ENCODE measurements around the gene RRAD.

Gene RRAD

GRCh38 chr16:66933776-66934137, 8.4 kb upstream of the RRAD start:
- Histone ChIP-seq H3K9ac (ENCODE audit: low read length in 2 of 2) (peak overlapping the region; percentile 91 to 97), H3K4me3 (ENCODE audit: low read length in 2 of 2) (peak overlapping the region; percentile 87 to 100), H3K9me3 (ENCODE audit: control insufficient read depth in 2 of 2, low read length in 2 of 2) (no peaks in the 10 kb centered on the region), H3K27ac (ENCODE audit: low read length) (peak overlapping the region; percentile 88), H3K36me3 (ENCODE audit: control insufficient read depth in 2 of 2, insufficient read depth in 2 of 2, low read length in 2 of 2) (peaks cover 10 to 31% of the 10 kb centered on the region in 2 donors), H3K4me1 (ENCODE audit: control insufficient read depth, insufficient read depth, low read length) (peaks cover 48% of the 10 kb centered on the region), H3K27me3 (ENCODE audit: control insufficient read depth in 1 of 2, insufficient read depth in 2 of 2, low read length in 2 of 2) (no peaks in the 10 kb centered on the region)

- H3K9me3 ChIP-seq (ENCODE audit: control insufficient read depth in 2 of 2, low read length in 2 of 2), result no peaks in the 10 kb centered on the region
- no peak overlapping the region for H3K9ac ChIP-seq (ENCODE audit: low read length in 2 of 2)
- no peak overlapping the region for H3K27ac ChIP-seq (ENCODE audit: low read length)
- H3K27me3 ChIP-seq (ENCODE audit: control insufficient read depth in 1 of 2, insufficient read depth in 2 of 2, low read length in 2 of 2), result no peaks in the 10 kb centered on the region
- peaks cover 0 to 15% of the 10 kb centered on the region in 2 donors for H3K36me3 ChIP-seq (ENCODE audit: control insufficient read depth in 2 of 2, insufficient read depth in 2 of 2, low read length in 2 of 2)
- peaks cover 54% of the 10 kb centered on the region for H3K4me1 ChIP-seq (ENCODE audit: control insufficient read depth, insufficient read depth, low read length)
- H3K4me3 ChIP-seq (ENCODE audit: low read length in 2 of 2), result no peak overlapping the region
Observed at GRCh38 chr16:66932076-66932475, 6.7 kb upstream of the RRAD start.

- no peak overlapping the region for H3K9ac ChIP-seq (ENCODE audit: low read length in 2 of 2)
- peaks cover 0 to 15% of the 10 kb centered on the region in 2 donors for H3K36me3 ChIP-seq (ENCODE audit: control insufficient read depth in 2 of 2, insufficient read depth in 2 of 2, low read length in 2 of 2)
- no peak overlapping the region for H3K4me3 ChIP-seq (ENCODE audit: low read length in 2 of 2)
- peaks cover 53% of the 10 kb centered on the region for H3K4me1 ChIP-seq (ENCODE audit: control insufficient read depth, insufficient read depth, low read length)
- no peaks in the 10 kb centered on the region for H3K27me3 ChIP-seq (ENCODE audit: control insufficient read depth in 1 of 2, insufficient read depth in 2 of 2, low read length in 2 of 2)
- H3K27ac ChIP-seq (ENCODE audit: low read length), result no peak overlapping the region
- no peaks in the 10 kb centered on the region for H3K9me3 ChIP-seq (ENCODE audit: control insufficient read depth in 2 of 2, low read length in 2 of 2)
Observed at GRCh38 chr16:66931665-66932064, 6.3 kb upstream of the RRAD start.

- Histone ChIP-seq H3K4me3 (ENCODE audit: low read length in 2 of 2) (no peak overlapping the region), H3K9me3 (ENCODE audit: control insufficient read depth in 2 of 2, low read length in 2 of 2) (no peaks in the 10 kb centered on the region), H3K4me1 (ENCODE audit: control insufficient read depth, insufficient read depth, low read length) (peaks cover 50% of the 10 kb centered on the region), H3K27ac (ENCODE audit: low read length) (peak overlapping the region; percentile 11), H3K27me3 (ENCODE audit: control insufficient read depth in 1 of 2, insufficient read depth in 2 of 2, low read length in 2 of 2) (no peaks in the 10 kb centered on the region), H3K36me3 (ENCODE audit: control insufficient read depth in 2 of 2, insufficient read depth in 2 of 2, low read length in 2 of 2) (peaks cover 0 to 15% of the 10 kb centered on the region in 2 donors), H3K9ac (ENCODE audit: low read length in 2 of 2) (no peak overlapping the region)
Observed at GRCh38 chr16:66930189-66930588, 4.9 kb upstream of the RRAD start.

GRCh38 chr16:66928702-66929388, 3.5 kb upstream of the RRAD start:
- Histone ChIP-seq H3K9ac (ENCODE audit: low read length in 2 of 2) (no peak overlapping the region), H3K4me1 (ENCODE audit: control insufficient read depth, insufficient read depth, low read length) (peaks cover 56% of the 10 kb centered on the region), H3K27ac (ENCODE audit: low read length) (no peak overlapping the region)

GRCh38 chr16:66927918-66928649, 2.7 kb upstream of the RRAD start:
- H3K9ac ChIP-seq (ENCODE audit: low read length in 2 of 2), result no peak overlapping the region
- H3K9me3 ChIP-seq (ENCODE audit: control insufficient read depth in 2 of 2, low read length in 2 of 2), result no peaks in the 10 kb centered on the region
- no peaks in the 10 kb centered on the region for H3K27me3 ChIP-seq (ENCODE audit: control insufficient read depth in 1 of 2, insufficient read depth in 2 of 2, low read length in 2 of 2)
- H3K36me3 ChIP-seq (ENCODE audit: control insufficient read depth in 2 of 2, insufficient read depth in 2 of 2, low read length in 2 of 2), result peaks cover 0 to 17% of the 10 kb centered on the region in 2 donors
- H3K4me1 ChIP-seq (ENCODE audit: control insufficient read depth, insufficient read depth, low read length), result peaks cover 56% of the 10 kb centered on the region
- H3K27ac ChIP-seq (ENCODE audit: low read length), result peak overlapping the region; percentile 24
- no peak overlapping the region for H3K4me3 ChIP-seq (ENCODE audit: low read length in 2 of 2)

More at GRCh38 chr16:66928702-66929388, 3.5 kb upstream of the RRAD start:
- no peak overlapping the region for H3K4me3 ChIP-seq (ENCODE audit: low read length in 2 of 2)
- H3K36me3 ChIP-seq (ENCODE audit: control insufficient read depth in 2 of 2, insufficient read depth in 2 of 2, low read length in 2 of 2), result peaks cover 0 to 17% of the 10 kb centered on the region in 2 donors
- H3K27me3 ChIP-seq (ENCODE audit: control insufficient read depth in 1 of 2, insufficient read depth in 2 of 2, low read length in 2 of 2), result no peaks in the 10 kb centered on the region
- no peaks in the 10 kb centered on the region for H3K9me3 ChIP-seq (ENCODE audit: control insufficient read depth in 2 of 2, low read length in 2 of 2)

- Histone ChIP-seq H3K36me3 (ENCODE audit: control insufficient read depth in 2 of 2, insufficient read depth in 2 of 2, low read length in 2 of 2) (peaks cover 0 to 14% of the 10 kb centered on the region in 2 donors), H3K27me3 (ENCODE audit: control insufficient read depth in 1 of 2, insufficient read depth in 2 of 2, low read length in 2 of 2) (no peaks in the 10 kb centered on the region), H3K4me1 (ENCODE audit: control insufficient read depth, insufficient read depth, low read length) (peaks cover 58% of the 10 kb centered on the region), H3K27ac (ENCODE audit: low read length) (peak overlapping the region; percentile 82), H3K9me3 (ENCODE audit: control insufficient read depth in 2 of 2, low read length in 2 of 2) (no peaks in the 10 kb centered on the region), H3K9ac (ENCODE audit: low read length in 2 of 2) (peak overlapping the region in 1 of 2 donors; percentile 29), H3K4me3 (ENCODE audit: low read length in 2 of 2) (no peak overlapping the region)
Observed at GRCh38 chr16:66926961-66927436, 1.7 kb upstream of the RRAD start.

- Histone ChIP-seq H3K4me1 (ENCODE audit: control insufficient read depth, insufficient read depth, low read length) (peaks cover 64% of the 10 kb centered on the region), H3K9me3 (ENCODE audit: control insufficient read depth in 2 of 2, low read length in 2 of 2) (no peaks in the 10 kb centered on the region), H3K4me3 (ENCODE audit: low read length in 2 of 2) (peak overlapping the region in 1 of 2 donors; percentile 81), H3K36me3 (ENCODE audit: control insufficient read depth in 2 of 2, insufficient read depth in 2 of 2, low read length in 2 of 2) (peaks cover 0 to 8% of the 10 kb centered on the region in 2 donors), H3K27ac (ENCODE audit: low read length) (peak overlapping the region; percentile 82), H3K9ac (ENCODE audit: low read length in 2 of 2) (peak overlapping the region; percentile 24 to 66), H3K27me3 (ENCODE audit: control insufficient read depth in 1 of 2, insufficient read depth in 2 of 2, low read length in 2 of 2) (no peaks in the 10 kb centered on the region)
Observed at GRCh38 chr16:66926171-66926947, 1.0 kb upstream of the RRAD start.

- H3K9me3 ChIP-seq (ENCODE audit: control insufficient read depth in 2 of 2, low read length in 2 of 2), result no peaks in the 10 kb centered on the region
- peak overlapping the region; percentile 49 to 72 for H3K9ac ChIP-seq (ENCODE audit: low read length in 2 of 2)
- H3K27ac ChIP-seq (ENCODE audit: low read length), result peak overlapping the region; percentile 82
- H3K4me3 ChIP-seq (ENCODE audit: low read length in 2 of 2), result peak overlapping the region; percentile 61 to 81
- peaks cover 4 to 6% of the 10 kb centered on the region in 2 donors for H3K36me3 ChIP-seq (ENCODE audit: control insufficient read depth in 2 of 2, insufficient read depth in 2 of 2, low read length in 2 of 2)
- no peaks in the 10 kb centered on the region for H3K27me3 ChIP-seq (ENCODE audit: control insufficient read depth in 1 of 2, insufficient read depth in 2 of 2, low read length in 2 of 2)
- peaks cover 80% of the 10 kb centered on the region for H3K4me1 ChIP-seq (ENCODE audit: control insufficient read depth, insufficient read depth, low read length)
Observed at GRCh38 chr16:66924527-66925321, 611 bp downstream of the RRAD start.

- peaks cover 85% of the 10 kb centered on the region for H3K4me1 ChIP-seq (ENCODE audit: control insufficient read depth, insufficient read depth, low read length)
- peak overlapping the region; percentile 45 to 81 for H3K4me3 ChIP-seq (ENCODE audit: low read length in 2 of 2)
- peaks cover 4 to 6% of the 10 kb centered on the region in 2 donors for H3K36me3 ChIP-seq (ENCODE audit: control insufficient read depth in 2 of 2, insufficient read depth in 2 of 2, low read length in 2 of 2)
- H3K27ac ChIP-seq (ENCODE audit: low read length), result peak overlapping the region; percentile 69
- H3K9me3 ChIP-seq (ENCODE audit: control insufficient read depth in 2 of 2, low read length in 2 of 2), result no peaks in the 10 kb centered on the region
- H3K9ac ChIP-seq (ENCODE audit: low read length in 2 of 2), result peak overlapping the region; percentile 13 to 44
- H3K27me3 ChIP-seq (ENCODE audit: control insufficient read depth in 1 of 2, insufficient read depth in 2 of 2, low read length in 2 of 2), result no peaks in the 10 kb centered on the region
Observed at GRCh38 chr16:66923866-66924265, 1.5 kb downstream of the RRAD start.
